Erythroblast (primary cell): Measurements from ENCODE around the gene TRAF1.

Experiments
- DNase-seq, 2 experiments: peaks; one replicate each; lab custom pipeline; 2025; lab: John Stamatoyannopoulos, UW
- GATA1 ChIP-seq: IDR thresholded peaks from 2 replicates; pipeline ENCODE4 v1.6.1; 2011; ENCODE audit warnings: low read depth, mild to moderate bottlenecking, control low read depth, low read length, moderate library complexity
- POLR2A ChIP-seq: IDR thresholded peaks from 2 replicates; pipeline ENCODE4 v1.6.1; 2011; ENCODE audit warnings: mild to moderate bottlenecking, low read length

TRAF1 gene

DNA sequence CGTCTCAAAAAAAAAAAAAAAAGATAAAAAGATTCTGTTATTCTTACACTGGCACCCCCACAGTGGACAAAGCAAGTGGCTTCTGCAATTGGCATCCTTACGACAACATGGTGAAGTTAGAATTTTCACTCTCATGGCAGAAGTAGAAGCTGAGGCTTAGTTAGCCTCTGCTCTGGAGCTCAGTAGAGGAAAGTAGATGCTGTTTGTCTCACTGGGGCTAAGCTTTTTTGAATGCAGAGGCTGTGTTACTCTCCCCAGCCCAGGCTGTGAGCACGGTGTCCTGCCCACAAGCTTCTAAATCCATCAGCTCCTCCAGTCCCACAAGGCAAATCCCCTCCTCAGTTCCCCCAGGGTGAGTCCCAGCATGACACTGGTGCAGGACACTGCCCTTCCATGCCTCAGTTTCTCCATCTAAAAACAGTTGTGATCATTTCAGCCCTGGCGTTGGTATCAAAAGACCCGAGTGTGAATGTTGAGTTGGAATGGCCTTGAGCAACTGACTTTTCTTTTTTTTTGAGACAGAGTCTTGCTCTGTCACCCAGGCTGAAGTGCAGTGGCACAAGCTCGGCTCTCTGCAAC lies 27.0 kb downstream of the TRAF1 start:
- no peak for DNase-seq
- TF ChIP-seq POLR2A, result no peak
- no peak for TF ChIP-seq GATA1

DNA sequence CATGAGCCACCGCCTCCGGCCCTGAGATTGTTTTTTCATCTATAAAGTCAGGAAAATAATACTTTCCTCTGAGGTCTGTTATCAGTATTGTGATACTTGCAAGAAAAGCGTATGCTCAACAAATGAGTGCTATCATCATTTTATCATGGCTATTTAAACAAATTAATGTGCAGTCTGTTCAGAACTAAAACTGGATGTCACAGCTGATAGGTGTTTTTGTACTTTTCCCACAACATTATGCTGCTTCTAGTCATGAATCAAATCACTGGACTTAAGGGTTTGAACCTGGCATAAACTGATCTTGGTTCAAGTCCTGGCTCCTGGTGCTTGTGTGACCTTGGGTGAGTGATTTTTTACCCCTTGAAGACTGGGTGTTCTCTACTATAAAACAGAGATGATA lies 28.2 kb downstream of the TRAF1 start:
- TF ChIP-seq GATA1 (no peak), POLR2A (no peak)
- no peak for DNase-seq

DNA sequence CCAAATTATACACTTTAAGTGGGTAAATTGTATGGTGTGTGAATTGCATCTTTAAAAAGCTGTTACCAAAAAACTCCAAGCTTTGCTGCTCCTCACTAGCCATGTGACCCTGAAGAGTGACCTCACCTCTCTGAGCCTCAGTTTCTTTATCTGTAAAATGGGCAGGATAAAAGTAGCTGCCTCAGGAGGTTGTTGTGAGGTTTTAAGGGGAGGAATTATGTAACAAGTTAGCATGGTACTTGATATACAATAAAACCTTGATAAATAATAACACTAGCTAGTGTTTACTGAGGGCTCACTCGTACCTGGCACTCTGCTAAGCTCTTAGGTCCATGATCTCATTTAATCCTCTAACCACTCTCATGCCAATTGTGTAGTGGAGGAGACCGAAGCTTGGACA lies 30.6 kb downstream of the TRAF1 start:
- no peak for TF ChIP-seq GATA1
- no peak for TF ChIP-seq POLR2A
- DNase-seq, result no peak

DNA sequence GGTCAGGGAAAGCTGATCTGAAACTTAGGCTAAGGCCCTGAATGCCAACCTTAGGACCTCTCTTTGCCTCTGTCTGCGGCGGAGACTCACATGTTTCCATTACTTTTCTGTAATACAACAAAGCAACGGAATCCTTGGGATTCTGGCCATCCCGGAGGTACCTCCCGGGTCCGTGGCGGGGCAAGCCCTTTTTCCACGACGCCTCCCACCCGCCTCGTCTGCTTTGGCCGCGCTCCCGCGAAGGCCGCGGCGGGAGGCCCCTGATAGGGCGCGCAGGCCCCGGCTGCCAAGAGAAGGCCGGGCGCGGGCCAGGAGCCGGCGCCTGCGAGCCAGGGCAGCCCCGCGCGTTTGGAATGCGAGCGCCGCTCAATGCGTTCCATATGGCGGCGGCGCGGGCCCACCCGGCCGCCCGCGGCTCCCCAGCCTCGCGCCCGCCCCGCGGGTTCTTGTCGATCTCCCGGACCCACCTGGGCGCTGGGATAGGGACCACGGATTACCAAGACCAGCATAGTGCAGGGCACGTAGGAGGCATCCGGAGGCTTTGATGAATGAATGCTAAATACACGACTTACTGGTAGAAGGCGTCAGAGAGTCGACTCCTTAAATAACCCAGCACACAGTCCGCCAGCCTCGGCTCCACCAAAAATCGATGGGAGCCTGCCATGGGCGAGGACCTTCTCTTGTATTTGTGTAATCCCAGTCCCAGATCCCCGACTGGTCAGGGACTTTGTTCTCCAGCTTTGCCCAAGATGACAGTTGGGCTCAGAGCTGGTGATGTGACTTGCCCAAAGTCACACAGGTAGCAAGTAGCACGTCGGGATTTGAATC lies 32.1 kb downstream of the TRAF1 start:
- DNase-seq, result no peak
- TF ChIP-seq POLR2A (no peak), GATA1 (no peak)

DNA sequence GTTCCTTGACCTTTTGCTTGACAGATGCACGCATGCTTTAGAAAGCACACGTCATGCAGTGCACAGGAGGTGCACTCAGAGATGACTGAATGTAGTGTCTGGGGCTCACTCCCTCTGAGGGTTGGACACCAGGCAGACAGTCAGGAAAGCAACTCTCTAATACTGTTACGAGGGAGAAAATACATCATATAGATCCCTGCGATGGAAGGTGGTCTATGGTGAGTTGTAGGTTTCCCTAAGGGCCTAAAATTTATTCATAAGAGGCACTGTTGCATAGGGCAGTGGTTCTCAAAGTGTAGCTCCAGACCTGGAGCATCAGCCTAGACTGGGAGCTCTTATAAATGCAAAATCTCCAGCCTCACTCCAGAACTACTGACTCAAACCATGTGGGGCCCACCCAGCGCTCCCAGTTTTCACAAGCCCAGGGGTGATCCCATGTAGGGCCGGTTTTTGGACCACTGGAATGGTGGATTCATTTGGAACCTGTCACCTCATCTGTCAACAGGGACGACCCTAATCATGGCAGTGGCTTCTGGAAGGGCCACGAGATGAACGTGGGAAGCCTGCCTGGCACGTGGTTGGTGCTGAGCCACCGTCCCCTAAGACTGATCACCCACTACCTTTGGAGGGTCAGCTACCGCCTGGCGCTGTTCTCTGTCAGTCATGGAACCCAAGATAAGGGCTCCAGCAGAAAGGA lies 32.8 kb downstream of the TRAF1 start:
- DNase-seq, result no peak
- TF ChIP-seq GATA1, result no peak
- TF ChIP-seq POLR2A, result no peak

DNA sequence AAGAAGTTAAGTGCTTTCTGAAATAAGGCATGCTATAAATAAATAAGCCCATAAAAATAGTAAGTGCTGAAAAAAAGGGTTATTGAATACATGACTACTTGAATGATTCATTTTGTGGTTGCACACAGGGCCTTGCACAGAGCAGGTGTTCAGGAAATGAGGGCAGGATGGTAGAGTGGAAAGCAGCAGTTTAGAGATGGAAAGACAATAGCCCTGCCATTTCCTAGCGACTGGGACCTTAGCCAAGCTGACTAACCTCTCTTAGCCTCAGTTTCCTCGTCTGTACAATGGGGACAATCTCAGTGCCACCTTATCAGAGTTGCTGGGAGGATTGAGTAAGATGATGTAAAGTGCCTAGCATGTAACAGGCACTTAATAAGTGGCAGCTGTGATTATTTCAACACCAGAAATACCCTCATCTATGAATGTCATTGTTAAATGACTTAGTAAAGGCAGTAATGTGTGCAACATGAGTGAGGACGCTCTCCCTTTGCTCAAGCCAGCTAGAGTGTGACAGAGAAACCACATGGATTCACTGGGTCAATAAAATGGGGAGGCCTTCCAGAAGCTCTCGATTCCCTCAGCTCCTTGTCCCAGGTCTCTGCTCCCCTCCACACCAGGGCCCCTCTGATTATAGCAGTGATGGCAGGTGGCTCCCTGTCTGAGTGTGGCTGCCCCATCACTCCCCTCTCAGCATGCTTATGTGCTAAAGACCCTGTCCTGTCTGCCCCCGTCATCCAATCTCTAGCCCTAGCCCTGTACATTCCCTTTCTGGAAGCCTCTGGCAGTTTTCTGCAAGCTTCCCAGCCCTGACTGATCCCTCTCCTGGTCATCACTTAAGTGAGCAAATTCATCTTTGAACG lies 33.6 kb downstream of the TRAF1 start:
- no peak for DNase-seq

DNA sequence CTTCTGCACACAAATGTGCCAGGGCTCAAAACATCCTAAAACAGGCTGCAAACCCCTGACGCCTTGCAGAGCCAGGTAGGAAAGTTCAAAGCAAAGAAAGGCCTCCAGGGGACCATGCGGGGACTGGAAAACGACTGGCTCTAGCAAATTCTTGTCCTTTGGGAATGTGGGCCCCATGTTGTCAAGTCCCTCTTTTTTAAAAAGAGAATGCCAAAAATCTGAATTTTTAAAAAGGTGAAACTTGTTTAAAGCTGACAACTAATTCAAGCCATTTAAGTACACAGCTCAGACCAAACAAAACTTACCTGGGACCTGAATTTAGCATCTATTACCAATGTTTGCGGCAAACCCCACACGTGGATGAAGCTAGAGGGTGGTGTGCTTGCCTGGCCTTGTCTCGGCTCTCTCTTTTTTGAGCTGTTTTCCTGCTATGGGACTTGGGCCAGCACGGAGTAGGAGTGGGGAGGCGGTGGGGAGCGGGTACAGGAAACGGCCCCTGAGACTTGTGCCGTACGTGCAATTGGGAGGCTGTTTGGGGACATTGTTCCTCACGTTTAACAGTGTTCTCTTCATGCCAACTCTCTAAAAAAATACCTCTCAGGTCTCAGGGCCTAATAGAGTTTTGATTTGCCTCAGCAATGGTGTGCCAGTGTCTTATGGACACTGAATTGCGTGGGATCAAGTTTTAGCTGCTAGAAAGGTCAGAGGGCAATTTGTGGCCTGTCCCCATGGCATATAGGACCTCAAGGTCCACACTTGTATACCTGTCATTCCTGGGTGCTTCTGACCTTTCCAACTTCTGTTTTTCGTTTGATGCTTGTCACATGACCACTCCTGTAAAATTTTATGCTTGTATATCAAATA lies 34.5 kb downstream of the TRAF1 start:
- no peak for DNase-seq
- TF ChIP-seq GATA1, result no peak
- TF ChIP-seq POLR2A, result no peak

More for the DNA sequence above, 33.6 kb downstream of the TRAF1 start:
- no peak for TF ChIP-seq GATA1
- TF ChIP-seq POLR2A, result no peak

DNA sequence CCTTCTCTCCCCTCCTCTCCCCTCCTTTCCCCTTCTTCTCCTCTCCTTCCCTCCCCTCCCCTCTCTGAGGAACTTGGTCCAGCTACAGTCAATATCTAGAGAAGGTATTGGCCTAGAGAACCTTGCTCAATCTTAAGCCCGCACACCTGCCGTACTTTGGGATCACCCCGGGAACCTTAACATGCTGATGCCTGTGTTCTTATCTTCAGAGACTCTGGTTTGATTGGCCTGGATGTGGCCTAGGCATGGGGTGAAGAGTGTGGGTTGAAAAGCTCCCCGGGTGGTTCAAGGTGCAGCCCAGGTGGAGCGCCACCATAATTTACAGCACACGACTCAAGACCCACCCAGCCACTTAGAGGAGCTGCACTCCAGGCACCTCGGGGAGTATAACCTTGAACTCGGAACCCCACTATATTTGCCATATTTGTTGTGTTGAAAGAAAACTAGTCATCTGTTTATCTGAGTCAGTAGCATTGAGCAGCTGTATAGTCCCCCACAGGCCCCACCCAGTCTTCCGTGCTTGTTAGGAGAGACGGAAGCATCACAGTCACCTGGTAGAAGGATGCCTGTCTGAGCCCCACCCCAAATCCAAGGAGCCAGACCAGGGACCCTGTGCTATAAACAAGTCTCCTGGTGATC lies 35.2 kb downstream of the TRAF1 start:
- no peak for TF ChIP-seq GATA1
- no peak for TF ChIP-seq POLR2A
- DNase-seq, result no peak

DNA sequence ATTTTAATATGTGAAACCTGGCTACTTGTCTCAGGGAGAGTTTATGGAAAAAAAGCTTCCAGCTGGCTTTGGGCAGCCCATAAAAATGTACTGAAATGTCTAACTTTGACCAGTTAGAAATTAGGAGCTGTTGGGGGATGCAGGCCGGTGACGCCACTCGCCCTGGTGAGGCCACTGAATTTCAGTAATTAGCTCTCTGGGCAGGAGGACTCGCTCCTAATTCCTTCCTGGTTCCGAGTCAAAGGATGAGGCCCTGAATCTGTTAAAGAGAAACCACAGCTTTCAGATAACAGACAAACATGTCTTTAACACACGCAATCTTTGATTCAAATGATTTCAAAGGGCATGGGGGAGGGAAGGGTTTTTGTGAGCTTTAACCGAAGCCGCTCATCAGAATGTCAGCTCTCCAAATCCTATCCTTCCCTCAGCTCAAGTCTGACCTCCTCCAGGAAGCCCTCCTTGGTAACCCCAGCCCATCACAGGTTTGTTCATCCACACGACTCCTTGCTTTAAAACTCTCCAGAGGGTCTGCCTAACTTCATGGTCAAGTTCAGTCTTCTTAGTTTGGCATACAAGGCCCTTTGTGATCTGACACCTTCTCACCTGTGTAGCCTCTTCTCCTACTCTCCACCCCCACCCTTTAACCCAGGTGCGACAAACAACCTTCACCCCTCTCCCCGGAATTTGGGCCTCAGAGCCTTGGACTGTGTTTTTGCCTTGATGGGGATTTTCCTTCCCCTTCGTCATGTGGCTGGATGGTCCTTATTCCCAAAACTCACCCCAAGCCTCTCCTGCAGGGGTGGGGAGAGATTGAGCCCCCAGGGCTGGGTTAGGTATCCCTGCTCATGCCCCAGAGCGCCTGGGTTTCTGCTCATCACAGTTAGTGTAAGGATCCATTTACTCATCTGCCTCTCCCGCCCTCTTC lies 36.0 kb downstream of the TRAF1 start:
- DNase-seq, result no peak
- TF ChIP-seq POLR2A, result no peak
- TF ChIP-seq GATA1, result no peak

DNA sequence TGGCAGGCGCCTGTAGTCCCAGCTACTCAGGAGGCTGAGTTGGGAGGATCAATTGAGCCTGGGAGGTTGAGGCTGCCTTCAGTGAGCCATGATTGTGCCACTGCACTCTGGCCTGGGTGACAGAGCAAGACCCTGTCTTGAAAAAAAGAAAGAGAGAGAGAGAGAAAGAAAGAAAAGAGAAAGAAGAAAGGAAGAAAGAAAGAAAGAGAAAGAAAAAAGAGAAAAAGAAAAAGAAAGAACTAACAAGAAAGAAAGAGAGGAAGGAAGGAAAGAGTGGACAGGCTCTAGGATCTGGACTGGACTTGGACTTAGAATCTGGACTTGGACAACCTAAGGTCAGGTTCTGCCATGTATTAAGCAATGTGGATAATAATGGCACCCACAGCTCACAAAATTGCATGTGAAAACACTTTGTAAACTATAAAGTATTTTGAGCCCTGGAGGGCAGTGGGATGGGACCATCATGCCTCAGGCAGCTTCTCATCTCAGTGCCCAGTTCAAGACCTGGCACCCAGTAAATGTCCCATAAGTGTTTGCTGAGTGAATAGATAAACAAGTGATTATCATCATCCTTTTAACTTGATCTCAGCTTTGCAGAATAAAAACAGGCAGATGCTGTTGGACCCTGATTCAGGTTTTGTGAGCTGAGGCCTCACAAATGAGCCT lies 36.9 kb downstream of the TRAF1 start:
- no peak for DNase-seq
- TF ChIP-seq GATA1 (no peak), POLR2A (no peak)

DNA sequence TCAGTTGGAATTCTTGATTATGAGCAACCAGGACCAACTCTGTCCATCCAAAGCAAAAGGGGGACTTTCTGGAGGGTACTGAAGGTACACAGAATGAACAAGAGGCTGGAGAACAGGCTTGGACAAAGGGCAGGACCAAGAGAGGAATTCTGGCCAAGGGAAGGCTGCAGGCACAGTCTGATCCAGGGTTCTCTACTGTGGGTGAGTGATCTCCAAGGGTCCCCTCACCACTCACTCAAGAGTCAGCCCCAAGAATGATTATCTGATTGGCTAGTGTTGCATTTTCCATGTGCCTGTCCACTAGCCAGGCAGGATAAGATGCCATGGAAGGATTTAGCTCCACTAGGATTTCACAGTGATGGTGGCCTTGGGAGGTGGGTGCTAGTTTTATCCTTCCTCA lies 38.0 kb downstream of the TRAF1 start:
- TF ChIP-seq POLR2A, result no peak
- no peak for TF ChIP-seq GATA1
- DNase-seq, result no peak
